SIG-M5 treated with dmso at 0.1 percent for 504 hours (cell line): ENCODE results near the gene COL24A1.
"Not testable (repeated sequence)": the region's sequence is repeated elsewhere in the genome, so short reads cannot be mapped to it uniquely, and the experiment has no call there.

ENCODE experiments used
- DNase-seq: peaks from one replicate; lab custom pipeline; 2025; ENCODE audit not compliant: unreplicated experiment; lab: John Stamatoyannopoulos, UW

The COL24A1 gene

GRCh38 chr1:85824066-85824840 is 332.3 kb downstream of the COL24A1 start:
- peak; percentile 6 for DNase-seq

GRCh38 chr1:85822696-85823095 is 333.9 kb downstream of the COL24A1 start:
- no peak for DNase-seq

GRCh38 chr1:85818371-85818770 is 338.2 kb downstream of the COL24A1 start:
- DNase-seq = no peak

GRCh38 chr1:85816606-85817005 is 340.0 kb downstream of the COL24A1 start:
- DNase-seq = no peak

- no peak for DNase-seq
Observed at GRCh38 chr1:85815906-85816305, 340.7 kb downstream of the COL24A1 start.

GRCh38 chr1:85806236-85806965 is 350.2 kb downstream of the COL24A1 start:
- no peak for DNase-seq

- no peak for DNase-seq
Observed at GRCh38 chr1:85801520-85801919, 355.1 kb downstream of the COL24A1 start.

- no peak for DNase-seq
Observed at GRCh38 chr1:85799737-85800136, 356.8 kb downstream of the COL24A1 start.

GRCh38 chr1:85798419-85798818 is 358.2 kb downstream of the COL24A1 start:
- DNase-seq = no peak

DNA sequence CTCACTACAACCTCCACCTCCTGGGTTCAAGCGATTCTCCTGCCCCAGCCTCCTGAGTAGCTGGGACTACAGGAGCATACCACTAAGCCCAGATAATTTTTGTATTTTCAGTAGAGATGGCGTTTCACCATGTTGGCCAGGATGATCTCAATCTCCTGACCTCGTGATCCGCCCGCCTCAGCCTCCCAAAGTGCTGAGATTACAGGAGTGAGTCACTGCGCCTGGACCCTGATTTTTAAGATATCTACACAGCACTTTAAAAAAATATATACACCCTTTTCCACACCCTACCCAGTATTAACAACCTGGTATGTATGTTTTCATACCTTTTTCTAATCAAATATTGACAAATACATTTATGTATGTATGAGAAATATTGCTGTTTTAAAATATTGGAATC is 379.6 kb downstream of the COL24A1 start:
- not testable (repeated sequence) for DNase-seq

GRCh38 chr1:85762804-85763203 is 393.8 kb downstream of the COL24A1 start:
- DNase-seq = no peak

DNA sequence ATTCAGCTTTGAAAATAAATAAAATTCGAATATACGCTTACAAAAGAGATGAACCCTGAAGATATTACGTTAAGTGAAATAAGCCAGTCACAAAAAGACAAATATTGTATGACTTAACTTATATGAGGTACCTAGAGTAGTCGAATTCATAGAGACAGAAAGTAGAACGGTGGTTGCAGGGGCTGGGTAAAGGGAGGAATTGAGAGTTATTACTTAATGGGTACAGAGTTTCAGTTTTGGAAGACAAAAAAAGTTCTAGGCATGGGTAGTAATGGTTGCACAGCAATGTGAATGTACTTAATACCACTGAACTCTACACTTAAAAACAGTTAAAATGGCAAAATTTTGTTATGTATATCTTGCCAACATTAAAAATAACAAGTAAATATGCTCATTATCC is 399.7 kb downstream of the COL24A1 start:
- no peak for DNase-seq

DNA sequence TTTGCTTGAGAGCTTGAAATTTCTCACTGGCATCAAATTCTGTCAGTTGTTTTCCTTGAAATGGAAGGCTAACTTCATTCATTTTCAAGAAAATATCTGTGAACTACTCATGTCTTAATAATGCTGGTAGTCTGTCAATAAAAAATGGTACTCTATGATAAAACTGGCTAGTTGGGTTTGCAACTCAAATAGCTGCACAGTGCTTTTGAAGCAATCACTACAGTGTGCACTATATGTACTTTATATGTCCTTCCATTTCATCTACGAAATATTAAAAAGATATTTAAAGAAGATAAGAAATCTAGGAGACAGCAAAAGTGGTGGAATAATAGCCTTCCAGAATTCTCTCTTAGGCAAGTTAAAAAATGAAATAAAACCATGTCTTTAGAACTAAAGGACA is 408.5 kb downstream of the COL24A1 start:
- no peak for DNase-seq

GRCh38 chr1:85746777-85747176 is 409.8 kb downstream of the COL24A1 start:
- no peak for DNase-seq

- no peak for DNase-seq
Observed at GRCh38 chr1:85743814-85744213, 412.8 kb downstream of the COL24A1 start.

GRCh38 chr1:85734931-85735330 is 421.6 kb downstream of the COL24A1 start:
- DNase-seq = no peak

- no peak for DNase-seq
Observed at GRCh38 chr1:85718678-85719340, 437.8 kb downstream of the COL24A1 start.

GRCh38 chr1:85714418-85715114 is 442.0 kb downstream of the COL24A1 start:
- DNase-seq = not testable (repeated sequence)

GRCh38 chr1:85708829-85709227 is 447.7 kb downstream of the COL24A1 start:
- DNase-seq = no peak

- peak; percentile 92 for DNase-seq
Observed at GRCh38 chr1:85707990-85708828, 448.4 kb downstream of the COL24A1 start, which contains the start of gene ZNHIT6. Gene ZNHIT6, minus strand, starts transcription at chr1:85708433. Its CDS starts 149 bp downstream, at chr1:85708284.
